ENCODE measurements around the gene KIAA1958.

The KIAA1958 gene

GRCh38 chr9:112486221-112487007, at the start of gene KIAA1958:
TSS of gene KIAA1958 (plus strand) at chr9:112486827. CDS start at chr9:112574081, 87,254 bp downstream.
- peak; percentile 97 for DNase-seq (ENCODE audit: low spot score)

- no peak for DNase-seq (ENCODE audit: low spot score)
Observed at GRCh38 chr9:112437406-112437805, 49.2 kb upstream of the KIAA1958 start.

GRCh38 chr9:112439171-112439570, 47.5 kb upstream of the KIAA1958 start:
- peak; percentile 29 for DNase-seq (ENCODE audit: low spot score)

- DNase-seq (ENCODE audit: low spot score), result no peak
Observed at GRCh38 chr9:112439825-112440224, 46.8 kb upstream of the KIAA1958 start.

- DNase-seq (ENCODE audit: low spot score), result peak; percentile 41
Observed at GRCh38 chr9:112443200-112443599, 43.4 kb upstream of the KIAA1958 start.

GRCh38 chr9:112443636-112444035, 43.0 kb upstream of the KIAA1958 start:
- DNase-seq (ENCODE audit: low spot score), result no peak

GRCh38 chr9:112445196-112445595, 41.4 kb upstream of the KIAA1958 start:
- no peak for DNase-seq (ENCODE audit: low spot score)

- DNase-seq (ENCODE audit: low spot score), result no peak
Observed at GRCh38 chr9:112446080-112446479, 40.5 kb upstream of the KIAA1958 start.

- DNase-seq (ENCODE audit: low spot score), result no peak
Observed at GRCh38 chr9:112446526-112446925, 40.1 kb upstream of the KIAA1958 start.

GRCh38 chr9:112447283-112447761, 39.3 kb upstream of the KIAA1958 start:
- no peak for DNase-seq (ENCODE audit: low spot score)

GRCh38 chr9:112462855-112463254, 23.8 kb upstream of the KIAA1958 start:
- no peak for DNase-seq (ENCODE audit: low spot score)

- no peak for DNase-seq (ENCODE audit: low spot score)
Observed at GRCh38 chr9:112465352-112465751, 21.3 kb upstream of the KIAA1958 start.

- DNase-seq (ENCODE audit: low spot score), result no peak
Observed at GRCh38 chr9:112472996-112473395, 13.6 kb upstream of the KIAA1958 start.

- DNase-seq (ENCODE audit: low spot score), result no peak
Observed at GRCh38 chr9:112473986-112474385, 12.6 kb upstream of the KIAA1958 start.

GRCh38 chr9:112475318-112475717, 11.3 kb upstream of the KIAA1958 start:
- DNase-seq (ENCODE audit: low spot score), result no peak

- no peak for DNase-seq (ENCODE audit: low spot score)
Observed at GRCh38 chr9:112477330-112477729, 9.3 kb upstream of the KIAA1958 start.

GRCh38 chr9:112479221-112479620, 7.4 kb upstream of the KIAA1958 start:
- no peak for DNase-seq (ENCODE audit: low spot score)

GRCh38 chr9:112484607-112485006, 2.0 kb upstream of the KIAA1958 start:
- DNase-seq (ENCODE audit: low spot score), result no peak

GRCh38 chr9:112485574-112485973, 1.1 kb upstream of the KIAA1958 start:
- no peak for DNase-seq (ENCODE audit: low spot score)

- peak; percentile 75 for DNase-seq (ENCODE audit: low spot score)
Observed at GRCh38 chr9:112487008-112487798, 576 bp downstream of the KIAA1958 start.

- DNase-seq (ENCODE audit: low spot score), result no peak
Observed at GRCh38 chr9:112487799-112488340, 1.2 kb downstream of the KIAA1958 start.

- DNase-seq (ENCODE audit: low spot score), result no peak
Observed at GRCh38 chr9:112489039-112489546, 2.5 kb downstream of the KIAA1958 start.

Data from D341Med (cell line).